Kidney (tissue), 14 donors: ENCODE measurements around the gene MED25. TPM values are rescaled to one million over a fixed set of nuclear protein-coding genes. Genes with fewer than 3 reads are reported as not detected.

Experiments
- DNase-seq, 5 donors: peaks; one replicate each; pipeline ENCODE4 v3.0.0-alpha.2; 2013 to 2020
- FAIRE-seq: peaks from 2 replicates; lab custom pipeline; 2012; peaks lifted over from hg19 to GRCh38; lab: Jason Lieb, UNC
- H3K27ac ChIP-seq, 2 donors: one replicate each; pipeline ENCODE4 v1.7.0; 2013; ENCODE audit warnings: low read depth in 2 of 2, low read length in 2 of 2, inconsistent platforms in 1 of 2
- H3K27me3 ChIP-seq: one replicate; pipeline ENCODE4 v1.7.1; 2013; ENCODE audit warnings: low read length, inconsistent platforms; ENCODE audit not compliant: control insufficient read depth, insufficient read depth
- H3K36me3 ChIP-seq, 3 donors: one replicate each; pipeline versions ENCODE4 v1.7.0 to v1.7.1; 2013; ENCODE audit warnings: low read length in 3 of 3, control low read depth in 1 of 3, inconsistent platforms in 1 of 3; ENCODE audit not compliant: insufficient read depth in 3 of 3, control insufficient read depth in 2 of 3
- H3K4me1 ChIP-seq, 3 donors: one replicate each; pipeline versions ENCODE4 v1.7.0 to v1.7.1; 2013; ENCODE audit warnings: low read length in 3 of 3, inconsistent platforms in 1 of 3, low read depth in 1 of 3; ENCODE audit not compliant: control insufficient read depth in 2 of 3, insufficient read depth in 2 of 3
- H3K4me3 ChIP-seq, 3 donors: one replicate each; pipeline versions ENCODE4 v1.7.0 to v1.8.1; 2013; ENCODE audit warnings: low read length in 3 of 3, control low read depth in 1 of 3, inconsistent platforms in 1 of 3
- H3K9ac ChIP-seq, 3 donors: one replicate each; pipeline versions ENCODE4 v1.7.0 to v1.7.1; 2013; ENCODE audit warnings: low read length in 3 of 3, control low read depth in 1 of 3, inconsistent platforms in 1 of 3
- H3K9me3 ChIP-seq, 3 donors: one replicate each; pipeline versions ENCODE4 v1.7.0 to v1.7.1; 2013; ENCODE audit warnings: low read length in 3 of 3, control low read depth in 1 of 3, inconsistent platforms in 1 of 3; ENCODE audit not compliant: control insufficient read depth in 2 of 3, insufficient read depth in 1 of 3
- intact Hi-C: fragments of 100-400 bp; cut with DNase I; formaldehyde crosslinking; loops from one replicate; pipeline ENCODE4 v1.11.1; 2022
- polyA plus RNA-seq: library from polyadenylated mRNA; stranded (reverse); fragments of 350-450 nt; fragmentation: Illumina TruSeq; extraction: RNeasy Lipid Tissue Mini Kit (QIAGEN cat#74804); gene quantifications from one replicate; pipeline ENCODE4 v1.2.3, GENCODE V29; 2014; ENCODE audit warnings: low read depth, low replicate concordance; ENCODE audit not compliant: insufficient read depth
- total RNA-seq: library from RNA; stranded (reverse); fragmentation: NEBNext Ultra II Directional; extraction: Animal tissue kit (Norgen Biotek cat#: 25700); gene quantifications from one replicate; pipeline ENCODE4 v1.2.1, GENCODE V29; 2021
- TF ChIP-seq, protein P1 (sequence below): IDR thresholded peaks from 3 replicates; pipeline ENCODE4 v1.5.1; 2012; ENCODE audit warnings: mild to moderate bottlenecking, moderate library complexity, borderline replicate concordance; ENCODE audit not compliant: insufficient read depth; ENCODE audit errors: extremely low read depth
- donor health status: control.
- donor health status: control.
- donor health status: control.
- donor health status: control.
- donor health status: control.
- donor health status: DM: yes; HTN: yes; CAD: no.
- donor health status: Normal renal cell carcinoma (clear cell type).

The MED25 gene
- total and polyA plus RNA-seq, 2 donors from 2014 or later: 37.3 to 53.2 TPM

DNA sequence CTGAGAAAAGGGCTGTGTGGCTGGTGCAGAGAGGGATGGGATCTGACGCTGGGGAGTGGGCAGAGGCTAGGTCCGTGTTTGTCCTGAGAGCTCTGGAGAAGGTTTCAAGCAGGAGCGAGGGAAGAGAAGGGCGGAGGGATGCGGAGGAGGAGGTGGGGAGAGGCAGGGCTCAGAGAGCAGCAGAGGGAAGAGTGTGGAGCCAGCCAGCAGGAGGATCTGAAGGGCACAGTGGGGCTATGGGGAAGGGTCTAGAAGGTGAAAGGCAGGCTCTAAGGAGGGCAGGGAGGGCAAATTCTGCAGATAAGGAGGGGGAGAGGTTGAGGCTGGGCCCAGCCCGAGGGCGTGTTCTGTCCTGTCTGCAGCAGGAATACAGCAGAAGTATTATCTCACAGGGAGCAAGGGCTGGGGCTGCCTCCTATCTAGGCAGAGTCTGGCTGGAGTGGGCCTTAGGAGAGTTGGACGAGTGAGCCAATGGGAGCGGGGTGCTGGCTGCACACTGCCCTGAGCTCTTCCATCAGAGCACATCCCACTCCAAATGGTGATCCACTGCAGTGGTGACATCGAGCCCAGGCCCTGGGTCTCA is 45.1 kb upstream of the MED25 start:
- no peaks in the 10 kb centered on the region for H3K9me3 ChIP-seq
- FAIRE-seq (no peak), DNase-seq (no peak)
- intact Hi-C loops: no loop called here
- H3K4me1 ChIP-seq: peaks cover 0 to 7% (median 6%) of the 10 kb centered on the region in 3 donors
- TF ChIP-seq, protein P1, sequence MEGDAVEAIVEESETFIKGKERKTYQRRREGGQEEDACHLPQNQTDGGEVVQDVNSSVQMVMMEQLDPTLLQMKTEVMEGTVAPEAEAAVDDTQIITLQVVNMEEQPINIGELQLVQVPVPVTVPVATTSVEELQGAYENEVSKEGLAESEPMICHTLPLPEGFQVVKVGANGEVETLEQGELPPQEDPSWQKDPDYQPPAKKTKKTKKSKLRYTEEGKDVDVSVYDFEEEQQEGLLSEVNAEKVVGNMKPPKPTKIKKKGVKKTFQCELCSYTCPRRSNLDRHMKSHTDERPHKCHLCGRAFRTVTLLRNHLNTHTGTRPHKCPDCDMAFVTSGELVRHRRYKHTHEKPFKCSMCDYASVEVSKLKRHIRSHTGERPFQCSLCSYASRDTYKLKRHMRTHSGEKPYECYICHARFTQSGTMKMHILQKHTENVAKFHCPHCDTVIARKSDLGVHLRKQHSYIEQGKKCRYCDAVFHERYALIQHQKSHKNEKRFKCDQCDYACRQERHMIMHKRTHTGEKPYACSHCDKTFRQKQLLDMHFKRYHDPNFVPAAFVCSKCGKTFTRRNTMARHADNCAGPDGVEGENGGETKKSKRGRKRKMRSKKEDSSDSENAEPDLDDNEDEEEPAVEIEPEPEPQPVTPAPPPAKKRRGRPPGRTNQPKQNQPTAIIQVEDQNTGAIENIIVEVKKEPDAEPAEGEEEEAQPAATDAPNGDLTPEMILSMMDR: no peak
- H3K27ac ChIP-seq: no peak overlapping the region
- H3K4me3 ChIP-seq: no peak overlapping the region
- peaks cover 0 to 2% (median 0%) of the 10 kb centered on the region in 3 donors for H3K36me3 ChIP-seq
- H3K27me3 ChIP-seq: no peaks in the 10 kb centered on the region
- H3K9ac ChIP-seq: no peak overlapping the region

DNA sequence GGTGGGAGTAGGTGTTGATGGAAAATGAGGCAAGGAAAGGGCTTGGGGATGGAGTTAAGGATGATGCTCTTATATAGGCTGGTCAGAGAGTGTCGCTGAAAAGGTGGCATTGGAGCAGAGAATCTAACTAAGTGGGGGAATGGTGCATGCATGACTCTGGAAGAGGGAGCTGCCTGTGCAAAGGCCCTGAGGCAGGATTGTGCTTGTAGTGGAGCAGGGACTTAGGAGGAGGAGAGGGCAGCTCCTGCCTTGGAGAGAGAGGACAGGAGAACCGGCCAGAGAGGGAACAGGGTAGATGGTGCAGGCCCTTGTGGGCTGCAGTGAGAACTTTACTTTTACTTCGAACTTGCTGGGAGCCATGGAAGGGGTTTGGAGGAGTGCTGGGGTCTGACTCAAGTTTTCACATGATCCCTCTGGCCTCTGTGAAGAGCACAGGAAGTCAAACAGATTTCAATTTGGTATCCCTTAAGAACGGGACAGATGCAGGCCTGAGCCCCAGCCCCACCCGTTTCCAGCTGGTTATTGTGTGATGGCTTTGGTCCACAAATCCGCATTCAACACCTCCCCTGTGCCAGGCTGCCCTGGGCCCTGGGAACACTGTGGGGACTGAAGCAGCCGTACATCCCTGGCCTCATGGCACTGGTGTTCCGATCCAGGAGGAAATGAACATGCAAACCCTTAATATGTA is 44.3 kb upstream of the MED25 start:
- no peak overlapping the region for H3K4me3 ChIP-seq
- intact Hi-C loops: no loop called here
- FAIRE-seq: no peak

DNA sequence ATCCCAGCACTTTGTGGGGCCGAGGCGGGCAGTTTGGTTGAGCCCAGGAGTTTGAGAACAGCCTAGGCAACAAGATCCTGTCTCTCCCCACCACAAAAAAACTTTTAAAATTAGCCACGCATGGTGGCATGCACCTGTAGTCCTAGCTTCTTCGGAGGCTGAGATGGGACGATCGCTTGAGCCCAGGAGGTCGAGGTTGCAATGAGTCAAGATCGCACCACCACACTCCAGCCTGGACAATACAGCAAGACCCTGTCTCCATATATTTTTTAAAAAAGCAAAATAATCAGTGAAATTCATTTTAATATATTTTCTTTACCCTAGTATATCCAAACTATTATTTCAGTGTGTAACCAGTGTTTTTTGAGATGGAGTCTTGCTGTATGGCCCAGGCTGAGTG is 43.1 kb upstream of the MED25 start:
- H3K9ac ChIP-seq: no peak overlapping the region
- TF ChIP-seq, protein P1: no peak
- no peaks in the 10 kb centered on the region for H3K4me1 ChIP-seq
- no peak overlapping the region for H3K27ac ChIP-seq
- FAIRE-seq (no peak), DNase-seq (no peak)
- peaks cover 0 to 2% (median 0%) of the 10 kb centered on the region in 3 donors for H3K36me3 ChIP-seq
- intact Hi-C loops: no loop called here
- H3K4me3 ChIP-seq: no peak overlapping the region
- H3K27me3 ChIP-seq: no peaks in the 10 kb centered on the region
- no peaks in the 10 kb centered on the region for H3K9me3 ChIP-seq

More for the DNA sequence above, 44.3 kb upstream of the MED25 start:
- H3K27ac ChIP-seq: no peak overlapping the region
- DNase-seq: no peak
- H3K4me1 ChIP-seq: no peaks in the 10 kb centered on the region
- no peak overlapping the region for H3K9ac ChIP-seq
- no peaks in the 10 kb centered on the region for H3K9me3 ChIP-seq
- H3K27me3 ChIP-seq: no peaks in the 10 kb centered on the region
- TF ChIP-seq, protein P1: no peak
- H3K36me3 ChIP-seq: peaks cover 0 to 2% (median 0%) of the 10 kb centered on the region in 3 donors
